ENCODE data around the gene VCL. TPM values are rescaled to one million over a fixed set of nuclear protein-coding genes. Genes with fewer than 3 reads are reported as not detected.
A peak's percentile ranks its signal among the peaks of the same experiment; 100 is the strongest.

The VCL gene
- total and polyA plus RNA-seq, 9 of the 15 experiments (the other 6 are each of a cell fraction or from before 2014, with no cell fraction given) = 29.8 to 186 (median 76.4) TPM

- H3K9me3 ChIP-seq (replicated peaks; ENCODE audit: control insufficient read depth, insufficient read depth, low read depth, low read length) = no peaks in the 10 kb centered on the region
- 5% methylated on average over 6 of the region's 6 CpGs for WGBS (ENCODE audit: insufficient coverage, low coverage, missing lambda C conversion rate)
- no peaks in the 10 kb centered on the region for H3K36me3 ChIP-seq (ENCODE audit: control insufficient read depth, insufficient read depth, low read length)
- peaks cover 54 to 58% of the 10 kb centered on the region in 2 experiments for H3K4me1 ChIP-seq (replicated peaks in 1 of 2; ENCODE audit: control insufficient read depth in 2 of 2, insufficient read depth in 2 of 2, low read length in 2 of 2)
- intact Hi-C loops (cut with micrococcal nuclease) = no loop called here
- H3K27me3 ChIP-seq (ENCODE audit: control insufficient read depth in 2 of 2, insufficient read depth in 2 of 2, low read length in 2 of 2) = no peaks in the 10 kb centered on the region; a peak in 1 of 5 replicates
- peak; percentile 7 for ATAC-seq
- CTCF ChIA-PET (ENCODE audit: low intra/inter-chr PET ratio) = no interaction called here
- peaks cover 3% of the 10 kb centered on the region for H3K79me2 ChIP-seq (ENCODE audit: control insufficient read depth, insufficient read depth, low read length)
- POLR2A ChIA-PET = interaction anchor here (0.5 to 3.0 kb wide), 12 partner anchors 7 to 507 kb away, joined by 3 to 17 read pairs (median 4); no protein-coding TSS in a partner anchor
- in situ Hi-C loops (cut with MboI) = no loop called here
- no TSS peak for BruUV-seq (replicated peaks)
- no peaks in the 10 kb centered on the region for H4K20me1 ChIP-seq (replicated peaks; ENCODE audit: control insufficient read depth, insufficient read depth, low read length)
- H3K9me1 ChIP-seq (ENCODE audit: control insufficient read depth, insufficient read depth, low read length) = no peaks in the 10 kb centered on the region
- H3K4me3 ChIP-seq = no peak overlapping the region
- peak overlapping the region in 1 of 2 experiments; percentile 11; a peak in 1 of 4 replicates for H3K9ac ChIP-seq (ENCODE audit: insufficient read depth in 1 of 2, low read depth in 2 of 2, low read length in 2 of 2)
- H3K27ac ChIP-seq (ENCODE audit: extremely low read depth, low read depth, low read length) = peak overlapping the region; percentile 89
- H3K4me2 ChIP-seq (ENCODE audit: insufficient read depth, low read length) = peak overlapping the region; percentile 22
- peak overlapping the region; percentile 57 for H2AFZ ChIP-seq (ENCODE audit: low read depth, low read length)
- DNase-seq (ENCODE audit: extremely low read depth in 1 of 4, low spot score in 3 of 4) = peak in 3 of 4 experiments; percentile 39 to 83 (median 70)
- FAIRE-seq = peak; percentile 78
- TF ChIP-seq ERF (CRISPR knock-in tag; IDR thresholded peaks at IDR 0.05) (peak; percentile 43; the same call in 1 of the 2 replicates), ZNF395 (CRISPR knock-in tag; IDR thresholded peaks at IDR 0.05) (peak; percentile 69; the same call in 1 of the 2 replicates), SOX6 (IDR thresholded peaks at IDR 0.05) (peak; percentile 85), FOSL1 (tag; conservative IDR thresholded peaks at IDR 0.05) (peak; percentile 95), CC2D1A (IDR thresholded peaks at IDR 0.05) (peak; percentile 64), ZC3H4 (CRISPR knock-in tag; IDR thresholded peaks at IDR 0.05; ENCODE audit: borderline replicate concordance) (no peak), PHF21A (IDR thresholded peaks at IDR 0.05; ENCODE audit: borderline replicate concordance, low read depth) (peak; percentile 79; the same call in 1 of the 2 replicates), TEAD4 (IDR thresholded peaks at IDR 0.05; ENCODE audit: low read length) (peak; percentile 94), TEAD4 (CRISPR knock-in tag; IDR thresholded peaks at IDR 0.05; ENCODE audit: borderline replicate concordance) (no peak), ZNF134 (CRISPR knock-in tag; conservative IDR thresholded peaks at IDR 0.05) (no peak; the same call in 1 of the 2 replicates), NONO (IDR thresholded peaks at IDR 0.05; ENCODE audit: low read depth in 2 of 2, low read length in 1 of 2) (no peak), ARID3A (IDR thresholded peaks at IDR 0.05; ENCODE audit: borderline replicate concordance, low read depth, low read length) (peak; percentile 79; the same call in 1 of the 2 replicates), FOS (IDR thresholded peaks at IDR 0.05; ENCODE audit: extremely low read depth, insufficient read length) (peak; percentile 46)
- TF ChIP-seq, protein P1, sequence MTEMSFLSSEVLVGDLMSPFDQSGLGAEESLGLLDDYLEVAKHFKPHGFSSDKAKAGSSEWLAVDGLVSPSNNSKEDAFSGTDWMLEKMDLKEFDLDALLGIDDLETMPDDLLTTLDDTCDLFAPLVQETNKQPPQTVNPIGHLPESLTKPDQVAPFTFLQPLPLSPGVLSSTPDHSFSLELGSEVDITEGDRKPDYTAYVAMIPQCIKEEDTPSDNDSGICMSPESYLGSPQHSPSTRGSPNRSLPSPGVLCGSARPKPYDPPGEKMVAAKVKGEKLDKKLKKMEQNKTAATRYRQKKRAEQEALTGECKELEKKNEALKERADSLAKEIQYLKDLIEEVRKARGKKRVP (CRISPR knock-in tag; IDR thresholded peaks at IDR 0.05) = 0 out of 2 replicates have a peak, but pooled peaks have one; percentile 6
- TF ChIP-seq, protein P2, sequence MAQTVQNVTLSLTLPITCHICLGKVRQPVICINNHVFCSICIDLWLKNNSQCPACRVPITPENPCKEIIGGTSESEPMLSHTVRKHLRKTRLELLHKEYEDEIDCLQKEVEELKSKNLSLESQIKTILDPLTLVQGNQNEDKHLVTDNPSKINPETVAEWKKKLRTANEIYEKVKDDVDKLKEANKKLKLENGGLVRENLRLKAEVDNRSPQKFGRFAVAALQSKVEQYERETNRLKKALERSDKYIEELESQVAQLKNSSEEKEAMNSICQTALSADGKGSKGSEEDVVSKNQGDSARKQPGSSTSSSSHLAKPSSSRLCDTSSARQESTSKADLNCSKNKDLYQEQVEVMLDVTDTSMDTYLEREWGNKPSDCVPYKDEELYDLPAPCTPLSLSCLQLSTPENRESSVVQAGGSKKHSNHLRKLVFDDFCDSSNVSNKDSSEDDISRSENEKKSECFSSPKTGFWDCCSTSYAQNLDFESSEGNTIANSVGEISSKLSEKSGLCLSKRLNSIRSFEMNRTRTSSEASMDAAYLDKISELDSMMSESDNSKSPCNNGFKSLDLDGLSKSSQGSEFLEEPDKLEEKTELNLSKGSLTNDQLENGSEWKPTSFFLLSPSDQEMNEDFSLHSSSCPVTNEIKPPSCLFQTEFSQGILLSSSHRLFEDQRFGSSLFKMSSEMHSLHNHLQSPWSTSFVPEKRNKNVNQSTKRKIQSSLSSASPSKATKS (CRISPR knock-in tag; IDR thresholded peaks at IDR 0.05) = peak; percentile 51; the same call in 1 of the 2 replicates
Measured at GRCh38 chr10:73992899-73993788, 4.8 kb upstream of the VCL start.

Measured in K562 (cell line).